Thoracic aorta (tissue), 2 donors: ENCODE results near the gene STX1B. TPM values are rescaled to one million over a fixed set of nuclear protein-coding genes. Genes with fewer than 3 reads are reported as not detected.
A peak's percentile ranks its signal among the peaks of the same experiment; 100 is the strongest.
"Not testable (repeated sequence)": the region's sequence is repeated elsewhere in the genome, so short reads cannot be mapped to it uniquely, and the experiment has no call there.

Experiments
- ATAC-seq: fragments of 150-250 bp; one replicate; pipeline ENCODE4 v1.8.0; 2017; ENCODE audit warnings: low read depth; ENCODE audit not compliant: insufficient number of reproducible peaks, low FRiP score
- DNase-seq: peaks from one replicate; pipeline ENCODE4 v3.0.0-alpha.2; 2020; ENCODE audit warnings: low spot score
- H3K27ac ChIP-seq, 2 donors: fragments of 200-600 bp; sonication (generic); 1 replicate in 1 of 2; 2 replicates in 1 of 2; pipeline ENCODE4 v1.5.1; 2016; ENCODE audit warnings: mild to moderate bottlenecking in 2 of 2, moderate library complexity in 2 of 2
- H3K27me3 ChIP-seq: fragments of 200-600 bp; sonication (generic); replicated peaks from 2 replicates; pipeline ENCODE4 v1.6.0; 2016; ENCODE audit warnings: mild to moderate bottlenecking; ENCODE audit not compliant: insufficient read depth
- H3K36me3 ChIP-seq: fragments of 200-600 bp; sonication (generic); one replicate; pipeline ENCODE4 v1.5.1; 2016
- H3K4me1 ChIP-seq, 2 donors: fragments of 200-600 bp; sonication (generic); 1 replicate in 1 of 2; 2 replicates in 1 of 2; pipeline versions ENCODE4 v1.5.1 to v1.6.0; 2016; ENCODE audit warnings: low read depth in 2 of 2, mild to moderate bottlenecking in 1 of 2; ENCODE audit not compliant: control insufficient read depth in 1 of 2
- H3K4me3 ChIP-seq: fragments of 200-600 bp; sonication (generic); 2 replicates; pipeline ENCODE4 v1.5.1; 2016; ENCODE audit warnings: mild to moderate bottlenecking
- H3K9me3 ChIP-seq: fragments of 200-600 bp; sonication (generic); 2 replicates; pipeline ENCODE4 v1.5.1; 2016
- CTCF ChIP-seq: fragments of 200-600 bp; sonication (generic); IDR thresholded peaks from one replicate; pipeline ENCODE4 v1.5.1; 2019; ENCODE audit warnings: antibody characterized with exemption
- total RNA-seq, 2 donors: library from RNA; depleted of rRNA; stranded (reverse); fragments of >200 nt; gene quantifications; one replicate each; pipeline versions ENCODE4 v1.1.0 to v1.2.3, GENCODE V29; 2016

Gene STX1B
- total RNA-seq, 2 donors from 2014 or later, result 0.68 to 1.6 TPM

GRCh38 chr16:30947541-30947858 is 62.9 kb downstream of the STX1B start:
- peak overlapping the region; percentile 100 for H3K4me3 ChIP-seq

GRCh38 chr16:30946671-30947540 is 63.5 kb downstream of the STX1B start:
- Histone ChIP-seq H3K4me1 (peaks cover 24 to 31% of the 10 kb centered on the region in 2 donors), H3K27me3 (no peaks in the 10 kb centered on the region), H3K27ac (no peak overlapping the region), H3K9me3 (no peaks in the 10 kb centered on the region), H3K36me3 (peaks cover 15% of the 10 kb centered on the region), H3K4me3 (no peak overlapping the region)
- no peak for TF ChIP-seq CTCF
- ATAC-seq, result no peak
- no peak for DNase-seq

More at GRCh38 chr16:30947541-30947858, 62.9 kb downstream of the STX1B start:
- peaks cover 25 to 32% of the 10 kb centered on the region in 2 donors for H3K4me1 ChIP-seq
- H3K36me3 ChIP-seq, result peaks cover 13% of the 10 kb centered on the region
- ATAC-seq (no peak), DNase-seq (no peak)
- no peaks in the 10 kb centered on the region for H3K9me3 ChIP-seq
- no peaks in the 10 kb centered on the region for H3K27me3 ChIP-seq
- no peak for TF ChIP-seq CTCF
- H3K27ac ChIP-seq, result peak overlapping the region; percentile 50 to 97

- no peak for TF ChIP-seq CTCF
- H3K9me3 ChIP-seq, result no peaks in the 10 kb centered on the region
- H3K4me3 ChIP-seq, result no peak overlapping the region
- no peaks in the 10 kb centered on the region for H3K27me3 ChIP-seq
- ATAC-seq, result no peak
- no peak for DNase-seq
- peaks cover 15% of the 10 kb centered on the region for H3K36me3 ChIP-seq
- H3K27ac ChIP-seq, result no peak overlapping the region
- peaks cover 6 to 12% of the 10 kb centered on the region in 2 donors for H3K4me1 ChIP-seq
Measured at GRCh38 chr16:30944352-30944751, 66.1 kb downstream of the STX1B start.

GRCh38 chr16:30942426-30942806 is 68.0 kb downstream of the STX1B start:
- ATAC-seq (no peak), DNase-seq (no peak)
- no peaks in the 10 kb centered on the region for H3K9me3 ChIP-seq
- no peak overlapping the region for H3K4me3 ChIP-seq
- no peaks in the 10 kb centered on the region for H3K27me3 ChIP-seq
- H3K36me3 ChIP-seq, result peaks cover 15% of the 10 kb centered on the region
- no peak overlapping the region for H3K27ac ChIP-seq
- no peak for TF ChIP-seq CTCF
- peaks cover 9 to 22% of the 10 kb centered on the region in 2 donors for H3K4me1 ChIP-seq

DNA sequence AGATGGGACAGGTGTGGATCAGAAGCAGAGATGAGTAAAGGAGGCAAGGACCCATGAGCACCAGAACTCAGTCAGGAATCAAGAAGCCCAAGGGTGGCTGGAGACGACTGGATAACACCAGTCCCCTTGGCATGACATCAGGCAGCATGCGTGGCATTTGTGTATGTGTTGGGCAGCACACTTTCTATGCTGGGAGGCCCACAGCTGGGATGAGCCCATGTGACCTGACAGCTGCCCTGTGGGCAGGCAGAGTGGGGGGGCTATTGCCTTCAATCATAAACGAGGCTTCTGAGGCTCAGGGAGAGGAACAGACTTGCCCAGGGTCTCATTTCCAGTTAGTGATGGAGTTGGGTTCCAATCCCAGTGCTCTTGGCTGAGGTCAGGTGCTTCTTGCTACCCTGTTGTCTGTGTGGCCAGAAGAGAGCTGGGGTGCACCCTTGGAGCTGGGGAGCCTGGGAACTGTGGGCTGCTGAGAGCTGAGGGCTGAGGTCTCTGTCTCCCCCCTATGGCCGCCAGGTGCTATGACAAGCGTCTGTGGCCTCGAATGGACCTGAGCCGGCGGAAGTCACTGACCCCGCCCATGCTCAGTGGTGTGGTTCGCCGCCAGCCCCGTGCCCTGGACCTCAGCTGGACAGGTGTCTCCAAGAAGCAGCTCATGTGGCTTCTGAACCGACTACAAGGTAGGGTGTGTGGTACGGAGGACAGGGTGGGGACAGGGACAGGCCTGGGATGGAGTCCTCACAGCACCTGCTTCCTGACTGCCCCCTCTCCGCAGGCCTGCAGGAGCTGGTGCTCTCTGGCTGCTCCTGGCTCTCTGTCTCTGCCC is 68.6 kb downstream of the STX1B start:
- no peaks in the 10 kb centered on the region for H3K9me3 ChIP-seq
- DNase-seq, result no peak
- H3K36me3 ChIP-seq, result peaks cover 15% of the 10 kb centered on the region
- no peaks in the 10 kb centered on the region for H3K27me3 ChIP-seq
- peaks cover 9 to 25% of the 10 kb centered on the region in 2 donors for H3K4me1 ChIP-seq
- TF ChIP-seq CTCF, result peak; percentile 85
- peak; percentile 31 for ATAC-seq
- H3K27ac ChIP-seq, result no peak overlapping the region
- H3K4me3 ChIP-seq, result no peak overlapping the region

GRCh38 chr16:30939571-30939970 is 70.9 kb downstream of the STX1B start:
- H3K36me3 ChIP-seq, result peaks cover 13% of the 10 kb centered on the region
- not testable (repeated sequence) for H3K27me3 ChIP-seq

More at GRCh38 chr16:30939571-30939970, 70.9 kb downstream of the STX1B start:
- not testable (repeated sequence) for H3K9me3 ChIP-seq, DNase-seq, H3K4me3 ChIP-seq, H3K27ac ChIP-seq, ATAC-seq
- peaks cover 9 to 25% of the 10 kb centered on the region in 2 donors for H3K4me1 ChIP-seq
